K562 (cell line): ENCODE measurements around the gene IL11.

Source experiments
- EHMT2 ChIP-seq: fragments of 450-650 bp; IDR thresholded peaks from 2 replicates; pipeline ENCODE4 v1.6.1; 2018; ENCODE audit warnings: antibody characterized with exemption
- EZH2 ChIP-seq: IDR thresholded peaks from 2 replicates; pipeline ENCODE4 v1.6.1; 2012; ENCODE audit warnings: low read depth, mild to moderate bottlenecking, inconsistent platforms, low read length, borderline replicate concordance
- HCFC1 ChIP-seq: IDR thresholded peaks from 2 replicates; pipeline ENCODE4 v1.6.1; 2012; ENCODE audit warnings: low read depth, low read length, improper control_type of control experiment
- PCBP1 ChIP-seq: fragments of 200-400 bp; formaldehyde crosslinking; IDR thresholded peaks from 2 replicates; pipeline ENCODE4 v1.6.1; 2018; ENCODE audit warnings: mild to moderate bottlenecking, low read depth, low read length; ENCODE audit not compliant: poor library complexity, severe bottlenecking
- SPI1 ChIP-seq: IDR thresholded peaks from 2 replicates; pipeline ENCODE4 v1.6.1; 2011; ENCODE audit warnings: low read depth, low read length, control low read depth, borderline replicate concordance
- TAF1 ChIP-seq: IDR thresholded peaks from 2 replicates; pipeline ENCODE4 v1.6.1; 2011; ENCODE audit warnings: mild to moderate bottlenecking, low read length, moderate library complexity; ENCODE audit not compliant: insufficient read depth, control insufficient read depth, severe bottlenecking; ENCODE audit errors: extremely low read depth
- ZNF668 ChIP-seq: fragments of 250-450 bp; sonication (Bioruptor Pico); IDR thresholded peaks from 2 replicates; pipeline ENCODE4 v1.8.0; 2022; ENCODE audit warnings: mild to moderate bottlenecking, inconsistent platforms
- ZNF780A ChIP-seq: fragments of 250-450 bp; sonication (Bioruptor Pico); IDR thresholded peaks from 2 replicates; pipeline ENCODE4 v1.5.0; 2021; ENCODE audit warnings: mild to moderate bottlenecking
- TF ChIP-seq, protein P1 (sequence below): fragments of 250-450 bp; sonication (Bioruptor Pico); IDR thresholded peaks from 2 replicates; pipeline ENCODE4 v1.8.0; 2022; ENCODE audit warnings: inconsistent platforms
- TF ChIP-seq, protein P2 (sequence below), 3 experiments: IDR thresholded peaks in 2 of 3; conservative IDR thresholded peaks in 1 of 3; 2 replicates each; pipeline ENCODE4 v1.5.1; 2011 to 2012; ENCODE audit warnings: low read length in 3 of 3, mild to moderate bottlenecking in 3 of 3, control low read depth in 2 of 3, improper control_type of control experiment in 1 of 3, inconsistent platforms in 1 of 3, low read depth in 1 of 3, mixed read lengths in 1 of 3, moderate library complexity in 1 of 3; ENCODE audit not compliant: insufficient read depth in 2 of 3

DNA sequence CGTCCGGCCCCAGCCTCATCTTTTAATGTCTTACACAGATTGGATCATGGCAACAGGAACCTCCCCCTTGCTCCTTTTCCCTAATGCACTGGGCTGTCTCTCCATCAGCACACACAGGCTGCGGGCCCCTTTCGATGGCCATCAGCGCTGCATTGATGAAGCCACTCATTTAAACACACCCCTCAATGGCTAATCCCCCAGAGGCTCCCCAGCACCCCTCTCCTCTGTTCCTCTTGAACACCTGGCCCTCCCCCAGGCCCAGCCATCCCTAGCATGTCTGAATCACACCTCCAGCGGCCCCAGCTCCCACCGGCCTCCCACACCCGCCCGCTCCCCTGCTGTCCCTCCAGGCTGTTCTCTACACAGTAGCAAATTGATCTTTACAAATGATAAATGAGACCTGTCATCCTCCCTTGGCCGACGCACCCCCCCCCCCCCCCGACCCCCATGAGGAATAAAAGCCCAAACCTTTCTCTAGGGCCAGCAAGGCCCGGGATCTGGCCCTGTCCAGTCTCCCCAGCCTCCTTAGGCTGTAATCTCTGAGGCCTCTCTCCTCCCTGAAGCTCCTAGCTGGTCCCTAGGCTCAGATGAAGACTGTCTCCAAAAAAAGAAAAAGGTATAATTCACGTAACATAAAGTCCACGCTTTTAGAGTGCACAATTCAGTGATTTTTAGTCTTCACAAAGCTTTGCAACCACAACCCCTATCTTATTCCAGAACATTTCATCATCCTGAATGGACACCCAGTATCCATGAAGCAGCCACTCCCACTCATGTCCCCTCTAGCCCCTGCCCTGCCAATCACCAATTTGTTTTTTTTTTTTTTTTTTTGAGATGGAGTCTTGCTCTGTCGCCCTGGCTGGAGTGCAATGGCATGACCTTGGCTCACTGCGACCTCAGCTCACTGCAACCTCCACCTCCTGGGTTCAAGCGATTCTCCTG is 22.8 kb upstream of the IL11 start:
- TF ChIP-seq SPI1 (no peak), EZH2 (no peak), PCBP1 (no peak), EHMT2 (no peak), TAF1 (no peak), ZNF668 (CRISPR knock-in tag) (no peak), ZNF780A (CRISPR knock-in tag) (no peak), HCFC1 (no peak)
- TF ChIP-seq, protein P1, sequence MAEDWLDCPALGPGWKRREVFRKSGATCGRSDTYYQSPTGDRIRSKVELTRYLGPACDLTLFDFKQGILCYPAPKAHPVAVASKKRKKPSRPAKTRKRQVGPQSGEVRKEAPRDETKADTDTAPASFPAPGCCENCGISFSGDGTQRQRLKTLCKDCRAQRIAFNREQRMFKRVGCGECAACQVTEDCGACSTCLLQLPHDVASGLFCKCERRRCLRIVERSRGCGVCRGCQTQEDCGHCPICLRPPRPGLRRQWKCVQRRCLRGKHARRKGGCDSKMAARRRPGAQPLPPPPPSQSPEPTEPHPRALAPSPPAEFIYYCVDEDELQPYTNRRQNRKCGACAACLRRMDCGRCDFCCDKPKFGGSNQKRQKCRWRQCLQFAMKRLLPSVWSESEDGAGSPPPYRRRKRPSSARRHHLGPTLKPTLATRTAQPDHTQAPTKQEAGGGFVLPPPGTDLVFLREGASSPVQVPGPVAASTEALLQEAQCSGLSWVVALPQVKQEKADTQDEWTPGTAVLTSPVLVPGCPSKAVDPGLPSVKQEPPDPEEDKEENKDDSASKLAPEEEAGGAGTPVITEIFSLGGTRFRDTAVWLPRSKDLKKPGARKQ (CRISPR knock-in tag), result no peak
- TF ChIP-seq, protein P2, sequence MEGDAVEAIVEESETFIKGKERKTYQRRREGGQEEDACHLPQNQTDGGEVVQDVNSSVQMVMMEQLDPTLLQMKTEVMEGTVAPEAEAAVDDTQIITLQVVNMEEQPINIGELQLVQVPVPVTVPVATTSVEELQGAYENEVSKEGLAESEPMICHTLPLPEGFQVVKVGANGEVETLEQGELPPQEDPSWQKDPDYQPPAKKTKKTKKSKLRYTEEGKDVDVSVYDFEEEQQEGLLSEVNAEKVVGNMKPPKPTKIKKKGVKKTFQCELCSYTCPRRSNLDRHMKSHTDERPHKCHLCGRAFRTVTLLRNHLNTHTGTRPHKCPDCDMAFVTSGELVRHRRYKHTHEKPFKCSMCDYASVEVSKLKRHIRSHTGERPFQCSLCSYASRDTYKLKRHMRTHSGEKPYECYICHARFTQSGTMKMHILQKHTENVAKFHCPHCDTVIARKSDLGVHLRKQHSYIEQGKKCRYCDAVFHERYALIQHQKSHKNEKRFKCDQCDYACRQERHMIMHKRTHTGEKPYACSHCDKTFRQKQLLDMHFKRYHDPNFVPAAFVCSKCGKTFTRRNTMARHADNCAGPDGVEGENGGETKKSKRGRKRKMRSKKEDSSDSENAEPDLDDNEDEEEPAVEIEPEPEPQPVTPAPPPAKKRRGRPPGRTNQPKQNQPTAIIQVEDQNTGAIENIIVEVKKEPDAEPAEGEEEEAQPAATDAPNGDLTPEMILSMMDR (IDR thresholded peaks at IDR 0.05 in 2 of 3, conservative IDR thresholded peaks at IDR 0.05 in 1 of 3; ENCODE audit: insufficient read depth in 2 of 3, low read depth in 1 of 3, low read length in 3 of 3), result no peak
